HepG2 (cell line): ENCODE measurements around the gene NDN. TPM values are rescaled to one million over a fixed set of nuclear protein-coding genes. Genes with fewer than 3 reads are reported as not detected.

ENCODE experiments used
- CBX1 ChIP-seq: IDR thresholded peaks from one replicate; pipeline ENCODE4 v1.6.1; 2016; ENCODE audit warnings: antibody characterized with exemption, low read depth
- DZIP1 ChIP-seq: sonication (generic); formaldehyde crosslinking; IDR thresholded peaks from 2 replicates; pipeline ENCODE4 v1.5.0; 2020; ENCODE audit warnings: mild to moderate bottlenecking, missing genetic modification reagents
- FOXP4 ChIP-seq: sonication (generic); formaldehyde crosslinking; IDR thresholded peaks from 2 replicates; pipeline ENCODE4 v1.4.0; 2020; ENCODE audit warnings: missing genetic modification reagents
- HOXA5 ChIP-seq: sonication (generic); formaldehyde crosslinking; IDR thresholded peaks from 2 replicates; pipeline ENCODE4 v1.4.0; 2020; ENCODE audit warnings: missing genetic modification reagents
- KDM4B ChIP-seq: sonication (generic); formaldehyde crosslinking; IDR thresholded peaks from 2 replicates; pipeline ENCODE4 v1.4.0; 2020; ENCODE audit warnings: missing genetic modification reagents
- MLX ChIP-seq: IDR thresholded peaks from 2 replicates; pipeline ENCODE4 v1.6.1; 2016
- MYNN ChIP-seq: sonication (generic); formaldehyde crosslinking; IDR thresholded peaks from 2 replicates; pipeline ENCODE4 v1.4.0; 2020; ENCODE audit warnings: mild to moderate bottlenecking, low read depth, missing genetic modification reagents
- POLR2AphosphoS5 ChIP-seq: IDR thresholded peaks from 2 replicates; pipeline ENCODE4 v1.6.1; 2012; ENCODE audit warnings: low read depth, low read length
- SRSF9 ChIP-seq: fragments of 200-400 bp; formaldehyde crosslinking; IDR thresholded peaks from 2 replicates; pipeline ENCODE4 v1.6.1; 2018; ENCODE audit warnings: borderline replicate concordance, mild to moderate bottlenecking, low read depth, low read length; ENCODE audit not compliant: insufficient read depth, poor library complexity, severe bottlenecking
- TFDP2 ChIP-seq: sonication (generic); formaldehyde crosslinking; IDR thresholded peaks from 2 replicates; pipeline ENCODE4 v1.4.0; 2020; ENCODE audit warnings: missing genetic modification reagents
- UBTF ChIP-seq: sonication (generic); formaldehyde crosslinking; IDR thresholded peaks from 2 replicates; pipeline ENCODE4 v1.4.0; 2020; ENCODE audit warnings: mild to moderate bottlenecking, missing genetic modification reagents
- ZNF230 ChIP-seq: sonication (generic); formaldehyde crosslinking; IDR thresholded peaks from 2 replicates; pipeline ENCODE4 v1.4.0; 2020; ENCODE audit warnings: mild to moderate bottlenecking, missing genetic modification reagents
- ZNF44 ChIP-seq: sonication (generic); formaldehyde crosslinking; IDR thresholded peaks from 2 replicates; pipeline ENCODE4 v1.5.1; 2020; ENCODE audit warnings: mild to moderate bottlenecking, missing genetic modification reagents
- ZNF512 ChIP-seq: sonication (generic); formaldehyde crosslinking; IDR thresholded peaks from 2 replicates; pipeline ENCODE4 v1.4.0; 2020; ENCODE audit warnings: mild to moderate bottlenecking, missing genetic modification reagents
- ZNF580 ChIP-seq: IDR thresholded peaks from 2 replicates; pipeline ENCODE4 v1.6.1; 2016; ENCODE audit warnings: low read depth, borderline replicate concordance
- ZNF597 ChIP-seq: sonication (generic); formaldehyde crosslinking; IDR thresholded peaks from 2 replicates; pipeline ENCODE4 v1.5.0; 2020; ENCODE audit warnings: missing genetic modification reagents
- ZNF7 ChIP-seq: IDR thresholded peaks from 2 replicates; pipeline ENCODE4 v1.6.1; 2016; ENCODE audit warnings: missing biosample characterization, missing genetic modification reagents
- ZNF878 ChIP-seq: sonication (generic); formaldehyde crosslinking; IDR thresholded peaks from 2 replicates; pipeline ENCODE4 v1.8.1; 2023; ENCODE audit warnings: mild to moderate bottlenecking, missing genetic modification reagents, moderate library complexity
- polyA plus RNA-seq, 8 experiments: library from polyadenylated mRNA; depleted of rRNA in 3 of 8; stranded (reverse) in 7 of 8; unstranded in 1 of 8; fragments of >200 nt; fragmentation: Illumina TruSeq in 4 of 8; extraction: Trizol in 4 of 8; gene quantifications; 2 replicates each; pipeline versions ENCODE4 v1.2.1 to v1.2.3, GENCODE V29; 2011 to 2016; ENCODE audit warnings: low read depth in 4 of 8, missing spikeins in 1 of 8, mixed read lengths in 1 of 8; ENCODE audit not compliant: insufficient read depth in 1 of 8
- total RNA-seq, 5 experiments: library from RNA; depleted of rRNA; stranded (reverse); fragments of >200 nt; fragmentation: Illumina TruSeq; extraction: Trizol; gene quantifications; 2 replicates each; pipeline ENCODE4 v1.2.3, GENCODE V29; 2016; ENCODE audit warnings: low read depth in 1 of 5

The NDN gene
- total and polyA plus RNA-seq, 2 of the 13 experiments (the other 11 are each of a cell fraction or from before 2014, with no cell fraction given) = 0.03 TPM; not detected in 1

GRCh38 chr15:23690450-23690852 lies 3.3 kb upstream of the NDN start (continued):
- TF ChIP-seq DZIP1 (CRISPR knock-in tag) (no peak), ZNF44 (no peak), FOXP4 (peak; percentile 75), ZNF7 (CRISPR knock-in tag) (no peak), ZNF230 (no peak), ZNF580 (CRISPR knock-in tag) (peak; percentile 49; the same call in 1 of the 2 replicates), POLR2AphosphoS5 (no peak), ZNF597 (CRISPR knock-in tag) (no peak), CBX1 (no peak), HOXA5 (peak; percentile 58; the same call in 1 of the 2 replicates), KDM4B (CRISPR knock-in tag) (0 out of 2 replicates have a peak, but pooled peaks have one; percentile 62), MYNN (no peak), MLX (CRISPR knock-in tag) (peak; percentile 53; the same call in 1 of the 2 replicates), ZNF878 (CRISPR knock-in tag) (no peak), SRSF9 (no peak), UBTF (CRISPR knock-in tag) (no peak), ZNF512 (CRISPR knock-in tag) (no peak), TFDP2 (no peak)
